ENCODE data around the gene AGPS. TPM values are rescaled to one million over a fixed set of nuclear protein-coding genes. Genes with fewer than 3 reads are reported as not detected.

Gene AGPS
- total and polyA plus RNA-seq, 4 donors = 5.3 to 35.8 (median 16.0) TPM

- no peak overlapping the region for H3K27ac ChIP-seq (ENCODE audit: low read depth in 1 of 2, low read length in 2 of 2)
- H3K9me3 ChIP-seq (ENCODE audit: control insufficient read depth, low read length) = no peaks in the 10 kb centered on the region
- H3K27me3 ChIP-seq (ENCODE audit: control insufficient read depth in 1 of 2, insufficient read depth in 2 of 2, low read length in 1 of 2) = no peaks in the 10 kb centered on the region
- ATAC-seq (ENCODE audit: low FRiP score) = no peak
- intact Hi-C loops (cut with DNase I) = loop anchor here in 1 of 2 donors (5.0 kb wide), 1 partner anchor 227 kb away; no protein-coding TSS in a partner anchor
- 88% methylated on average over 3 of the region's 3 CpGs for WGBS, 2 donors
- H3K4me3 ChIP-seq (ENCODE audit: low read length in 2 of 2) = no peak overlapping the region
- peaks cover 0 to 3% of the 10 kb centered on the region in 2 donors for H3K4me1 ChIP-seq (ENCODE audit: control insufficient read depth in 1 of 2, insufficient read depth in 2 of 2, low read length in 2 of 2)
- DNase-seq = no peak
- no peaks in the 10 kb centered on the region for H3K36me3 ChIP-seq (ENCODE audit: control insufficient read depth in 1 of 2, insufficient read depth in 2 of 2, low read length in 1 of 2)
These were observed 2.0 kb downstream of the AGPS start for GRCh38 chr2:177394594-177394973.

- no peak for DNase-seq
- ATAC-seq (ENCODE audit: low FRiP score) = no peak
- Histone ChIP-seq H3K36me3 (ENCODE audit: control insufficient read depth in 1 of 2, insufficient read depth in 2 of 2, low read length in 1 of 2) (no peaks in the 10 kb centered on the region), H3K4me3 (ENCODE audit: low read length in 2 of 2) (no peak overlapping the region), H3K27me3 (ENCODE audit: control insufficient read depth in 1 of 2, insufficient read depth in 2 of 2, low read length in 1 of 2) (no peaks in the 10 kb centered on the region), H3K4me1 (ENCODE audit: control insufficient read depth in 1 of 2, insufficient read depth in 2 of 2, low read length in 2 of 2) (peaks cover 0 to 3% of the 10 kb centered on the region in 2 donors), H3K9me3 (ENCODE audit: control insufficient read depth, low read length) (no peaks in the 10 kb centered on the region), H3K27ac (ENCODE audit: low read depth in 1 of 2, low read length in 2 of 2) (no peak overlapping the region)
- intact Hi-C loops (cut with DNase I) = no loop called here
- WGBS, 2 donors = 93 to 95% methylated on average over 3 of the region's 3 CpGs
These were observed 2.9 kb downstream of the AGPS start for GRCh38 chr2:177395351-177396065.

- Histone ChIP-seq H3K4me3 (ENCODE audit: low read length in 2 of 2) (no peak overlapping the region), H3K36me3 (ENCODE audit: control insufficient read depth in 1 of 2, insufficient read depth in 2 of 2, low read length in 1 of 2) (no peaks in the 10 kb centered on the region), H3K9me3 (ENCODE audit: control insufficient read depth, low read length) (no peaks in the 10 kb centered on the region), H3K4me1 (ENCODE audit: control insufficient read depth in 1 of 2, insufficient read depth in 2 of 2, low read length in 2 of 2) (peaks cover 0 to 3% of the 10 kb centered on the region in 2 donors), H3K27ac (ENCODE audit: low read depth in 1 of 2, low read length in 2 of 2) (no peak overlapping the region), H3K27me3 (ENCODE audit: control insufficient read depth in 1 of 2, insufficient read depth in 2 of 2, low read length in 1 of 2) (no peaks in the 10 kb centered on the region)
- DNase-seq (no peak), ATAC-seq (ENCODE audit: low FRiP score) (no peak)
- intact Hi-C loops (cut with DNase I) = no loop called here
- WGBS, 2 donors = 94% methylated on average over 10 of the region's 10 CpGs
These were observed 4.3 kb downstream of the AGPS start for GRCh38 chr2:177396703-177397460.

- Histone ChIP-seq H3K9me3 (ENCODE audit: control insufficient read depth, low read length) (no peaks in the 10 kb centered on the region), H3K27ac (ENCODE audit: low read depth in 1 of 2, low read length in 2 of 2) (no peak overlapping the region), H3K4me3 (ENCODE audit: low read length in 2 of 2) (no peak overlapping the region), H3K27me3 (ENCODE audit: control insufficient read depth in 1 of 2, insufficient read depth in 2 of 2, low read length in 1 of 2) (no peaks in the 10 kb centered on the region), H3K4me1 (ENCODE audit: control insufficient read depth in 1 of 2, insufficient read depth in 2 of 2, low read length in 2 of 2) (peaks cover 0 to 3% of the 10 kb centered on the region in 2 donors), H3K36me3 (ENCODE audit: control insufficient read depth in 1 of 2, insufficient read depth in 2 of 2, low read length in 1 of 2) (no peaks in the 10 kb centered on the region)
- 68% methylated on average over 12 of the region's 12 CpGs for WGBS, 2 donors
- no peak for DNase-seq
- ATAC-seq (ENCODE audit: low FRiP score) = no peak
- intact Hi-C loops (cut with DNase I) = no loop called here
These were observed 5.1 kb downstream of the AGPS start for GRCh38 chr2:177397481-177398289.

- no peaks in the 10 kb centered on the region for H3K36me3 ChIP-seq (ENCODE audit: control insufficient read depth in 1 of 2, insufficient read depth in 2 of 2, low read length in 1 of 2)
- WGBS, 2 donors = 91 to 95% methylated on average over 1 of the region's 1 CpG
- intact Hi-C loops (cut with DNase I) = no loop called here
- no peak for DNase-seq
- H3K27me3 ChIP-seq (ENCODE audit: control insufficient read depth in 1 of 2, insufficient read depth in 2 of 2, low read length in 1 of 2) = no peaks in the 10 kb centered on the region
- H3K4me3 ChIP-seq (ENCODE audit: low read length in 2 of 2) = no peak overlapping the region
- H3K27ac ChIP-seq (ENCODE audit: low read depth in 1 of 2, low read length in 2 of 2) = no peak overlapping the region
- H3K4me1 ChIP-seq (ENCODE audit: control insufficient read depth in 1 of 2, insufficient read depth in 2 of 2, low read length in 2 of 2) = peaks cover 0 to 3% of the 10 kb centered on the region in 2 donors
- H3K9me3 ChIP-seq (ENCODE audit: control insufficient read depth, low read length) = no peaks in the 10 kb centered on the region
- no peak for ATAC-seq (ENCODE audit: low FRiP score)
These were observed 5.7 kb downstream of the AGPS start for GRCh38 chr2:177398290-177398683.

- 90 to 94% methylated on average over 1 of the region's 1 CpG for WGBS, 2 donors
- Histone ChIP-seq H3K9me3 (ENCODE audit: control insufficient read depth, low read length) (no peaks in the 10 kb centered on the region), H3K27me3 (ENCODE audit: control insufficient read depth in 1 of 2, insufficient read depth in 2 of 2, low read length in 1 of 2) (no peaks in the 10 kb centered on the region), H3K4me1 (ENCODE audit: control insufficient read depth in 1 of 2, insufficient read depth in 2 of 2, low read length in 2 of 2) (peaks cover 0 to 3% of the 10 kb centered on the region in 2 donors), H3K27ac (ENCODE audit: low read depth in 1 of 2, low read length in 2 of 2) (no peak overlapping the region), H3K4me3 (ENCODE audit: low read length in 2 of 2) (no peak overlapping the region), H3K36me3 (ENCODE audit: control insufficient read depth in 1 of 2, insufficient read depth in 2 of 2, low read length in 1 of 2) (no peaks in the 10 kb centered on the region)
- ATAC-seq (ENCODE audit: low FRiP score) (no peak), DNase-seq (no peak)
- intact Hi-C loops (cut with DNase I) = no loop called here
These were observed 6.2 kb downstream of the AGPS start for GRCh38 chr2:177398791-177399190.

GRCh38 chr2:177399376-177399775 is 6.8 kb downstream of the AGPS start:
- no peak overlapping the region for H3K4me3 ChIP-seq (ENCODE audit: low read length in 2 of 2)
- no peaks in the 10 kb centered on the region for H3K9me3 ChIP-seq (ENCODE audit: control insufficient read depth, low read length)
- no peak for DNase-seq
- H3K4me1 ChIP-seq (ENCODE audit: control insufficient read depth in 1 of 2, insufficient read depth in 2 of 2, low read length in 2 of 2) = peaks cover 0 to 6% of the 10 kb centered on the region in 2 donors
- 51 to 80% methylated on average over 1 of the region's 1 CpG for WGBS, 2 donors
- no peak for ATAC-seq (ENCODE audit: low FRiP score)
- no peak overlapping the region for H3K27ac ChIP-seq (ENCODE audit: low read depth in 1 of 2, low read length in 2 of 2)
- intact Hi-C loops (cut with DNase I) = no loop called here
- no peaks in the 10 kb centered on the region for H3K27me3 ChIP-seq (ENCODE audit: control insufficient read depth in 1 of 2, insufficient read depth in 2 of 2, low read length in 1 of 2)
- no peaks in the 10 kb centered on the region for H3K36me3 ChIP-seq (ENCODE audit: control insufficient read depth in 1 of 2, insufficient read depth in 2 of 2, low read length in 1 of 2)

- ATAC-seq (ENCODE audit: low FRiP score) = no peak
- H3K4me3 ChIP-seq (ENCODE audit: low read length in 2 of 2) = no peak overlapping the region
- WGBS, 2 donors = 90 to 92% methylated on average over 4 of the region's 4 CpGs
- no peak for DNase-seq
- peaks cover 0 to 6% of the 10 kb centered on the region in 2 donors for H3K4me1 ChIP-seq (ENCODE audit: control insufficient read depth in 1 of 2, insufficient read depth in 2 of 2, low read length in 2 of 2)
- no peaks in the 10 kb centered on the region for H3K27me3 ChIP-seq (ENCODE audit: control insufficient read depth in 1 of 2, insufficient read depth in 2 of 2, low read length in 1 of 2)
- H3K9me3 ChIP-seq (ENCODE audit: control insufficient read depth, low read length) = no peaks in the 10 kb centered on the region
- H3K36me3 ChIP-seq (ENCODE audit: control insufficient read depth in 1 of 2, insufficient read depth in 2 of 2, low read length in 1 of 2) = no peaks in the 10 kb centered on the region
- no peak overlapping the region for H3K27ac ChIP-seq (ENCODE audit: low read depth in 1 of 2, low read length in 2 of 2)
- intact Hi-C loops (cut with DNase I) = no loop called here
These were observed 7.9 kb downstream of the AGPS start for GRCh38 chr2:177400337-177400923.

Data from aorta (tissue), 5 donors.